Measurements from ENCODE around the gene NLRP1.

Gene NLRP1

GRCh38 chr17:5466295-5466694, 118.0 kb downstream of the NLRP1 start:
- DNase-seq, result no peak

- no peak for DNase-seq
Observed at GRCh38 chr17:5464717-5465507, 119.4 kb downstream of the NLRP1 start.
